ENCODE measurements around the gene CREG2. TPM values are rescaled to one million over a fixed set of nuclear protein-coding genes. Genes with fewer than 3 reads are reported as not detected.

The CREG2 gene
- total RNA-seq, 1 experiment from 2014 or later = 12.3 TPM

DNA sequence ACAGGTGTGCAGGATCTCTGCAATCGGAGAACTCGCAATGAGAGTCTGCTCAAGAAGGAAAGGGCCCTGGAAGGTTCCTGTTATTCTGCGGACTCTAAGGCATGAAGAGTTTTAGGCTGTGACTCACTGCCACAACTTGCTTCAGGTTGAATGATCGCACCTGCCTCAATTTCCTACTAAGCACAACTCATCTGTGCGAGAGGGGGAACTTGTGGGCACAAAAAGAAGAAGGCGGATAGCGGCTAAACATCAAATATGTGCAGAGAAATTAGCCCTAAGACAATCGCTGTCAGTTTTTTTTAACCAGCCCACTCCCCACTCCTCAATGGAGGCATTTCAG lies 14.0 kb upstream of the CREG2 start:
- BruUV-seq (replicated peaks) = no TSS peak
- Histone ChIP-seq H3K4me3 (no peak overlapping the region), H3K9me2 (ENCODE audit: insufficient read depth) (no peaks in the 10 kb centered on the region), H3F3A (ENCODE audit: insufficient read depth, low read depth) (peaks cover 9% of the 10 kb centered on the region), H3K27ac (no peak overlapping the region), H3K27me3 (ENCODE audit: insufficient read depth, low read depth) (no peaks in the 10 kb centered on the region), H3K36me3 (ENCODE audit: low read depth) (no peaks in the 10 kb centered on the region), H3K4me2 (no peak overlapping the region), H2AFZ (no peak overlapping the region), H3K9me3 (ENCODE audit: insufficient read depth, low read depth) (no peaks in the 10 kb centered on the region), H3K4me1 (replicated peaks; ENCODE audit: insufficient read depth) (peaks cover 26% of the 10 kb centered on the region), H3K79me2 (ENCODE audit: low read depth) (no peaks in the 10 kb centered on the region), H4K20me1 (ENCODE audit: insufficient read depth) (no peaks in the 10 kb centered on the region)
- DNase-seq = no peak
- POLR2A ChIA-PET (ENCODE audit: unreplicated experiment) = interaction anchor here (0.6 kb wide), 1 partner anchor 838 kb away, joined by 5 read pairs; the partner anchor contains the start of gene PDCL3
- CTCF ChIA-PET = interaction anchor here (0.5 kb wide), 1 partner anchor 66 kb away, joined by 5 read pairs; no protein-coding TSS in a partner anchor
- no peak for TF ChIP-seq EZH2 (IDR thresholded peaks at IDR 0.05; ENCODE audit: low read depth)
- intact Hi-C loops (cut with micrococcal nuclease; ENCODE audit: unreplicated experiment) = no loop called here

GRCh38 chr2:101400506-101401325 lies 13.4 kb upstream of the CREG2 start:
- H3K36me3 ChIP-seq (ENCODE audit: low read depth) = no peaks in the 10 kb centered on the region
- TF ChIP-seq, protein P1, sequence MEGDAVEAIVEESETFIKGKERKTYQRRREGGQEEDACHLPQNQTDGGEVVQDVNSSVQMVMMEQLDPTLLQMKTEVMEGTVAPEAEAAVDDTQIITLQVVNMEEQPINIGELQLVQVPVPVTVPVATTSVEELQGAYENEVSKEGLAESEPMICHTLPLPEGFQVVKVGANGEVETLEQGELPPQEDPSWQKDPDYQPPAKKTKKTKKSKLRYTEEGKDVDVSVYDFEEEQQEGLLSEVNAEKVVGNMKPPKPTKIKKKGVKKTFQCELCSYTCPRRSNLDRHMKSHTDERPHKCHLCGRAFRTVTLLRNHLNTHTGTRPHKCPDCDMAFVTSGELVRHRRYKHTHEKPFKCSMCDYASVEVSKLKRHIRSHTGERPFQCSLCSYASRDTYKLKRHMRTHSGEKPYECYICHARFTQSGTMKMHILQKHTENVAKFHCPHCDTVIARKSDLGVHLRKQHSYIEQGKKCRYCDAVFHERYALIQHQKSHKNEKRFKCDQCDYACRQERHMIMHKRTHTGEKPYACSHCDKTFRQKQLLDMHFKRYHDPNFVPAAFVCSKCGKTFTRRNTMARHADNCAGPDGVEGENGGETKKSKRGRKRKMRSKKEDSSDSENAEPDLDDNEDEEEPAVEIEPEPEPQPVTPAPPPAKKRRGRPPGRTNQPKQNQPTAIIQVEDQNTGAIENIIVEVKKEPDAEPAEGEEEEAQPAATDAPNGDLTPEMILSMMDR (conservative IDR thresholded peaks at IDR 0.05) = no peak
- no peak for TF ChIP-seq EZH2 (IDR thresholded peaks at IDR 0.05; ENCODE audit: low read depth)
- CTCF ChIA-PET = interaction anchor here (0.5 to 0.7 kb wide), 2 partner anchors 8 to 66 kb away, joined by 3 to 5 read pairs; no protein-coding TSS in a partner anchor

GRCh38 chr2:101400048-101400447 lies 12.7 kb upstream of the CREG2 start:
- no peaks in the 10 kb centered on the region for H3K9me2 ChIP-seq (ENCODE audit: insufficient read depth)
- peaks cover 38% of the 10 kb centered on the region for H3K4me1 ChIP-seq (replicated peaks; ENCODE audit: insufficient read depth)
- no peaks in the 10 kb centered on the region for H3K79me2 ChIP-seq (ENCODE audit: low read depth)
- H2AFZ ChIP-seq = no peak overlapping the region
- peaks cover 19% of the 10 kb centered on the region for H3F3A ChIP-seq (ENCODE audit: insufficient read depth, low read depth)
- intact Hi-C loops (cut with micrococcal nuclease; ENCODE audit: unreplicated experiment) = no loop called here
- CTCF ChIA-PET = interaction anchor here (0.9 kb wide), 1 partner anchor 58 kb away, joined by 5 read pairs; no protein-coding TSS in a partner anchor
- POLR2A ChIA-PET (ENCODE audit: unreplicated experiment) = interaction anchor here (0.5 to 0.7 kb wide), 3 partner anchors 11 to 517 kb away, joined by 3 to 11 read pairs (median 6); no protein-coding TSS in a partner anchor
- no peak overlapping the region for H3K4me3 ChIP-seq
- H3K4me2 ChIP-seq = no peak overlapping the region
- no peaks in the 10 kb centered on the region for H3K36me3 ChIP-seq (ENCODE audit: low read depth)
- H3K9me3 ChIP-seq (ENCODE audit: insufficient read depth, low read depth) = no peaks in the 10 kb centered on the region
- H4K20me1 ChIP-seq (ENCODE audit: insufficient read depth) = no peaks in the 10 kb centered on the region
- peak overlapping the region; percentile 9; the same call in 1 of the 2 replicates for H3K27ac ChIP-seq
- TF ChIP-seq, protein P1 (conservative IDR thresholded peaks at IDR 0.05) = no peak
- TF ChIP-seq EZH2 (IDR thresholded peaks at IDR 0.05; ENCODE audit: low read depth) = no peak
- peak; percentile 39 to 84 for DNase-seq
- no TSS peak for BruUV-seq (replicated peaks)
- H3K27me3 ChIP-seq (ENCODE audit: insufficient read depth, low read depth) = no peaks in the 10 kb centered on the region

More at GRCh38 chr2:101400506-101401325, 13.4 kb upstream of the CREG2 start:
- POLR2A ChIA-PET (ENCODE audit: unreplicated experiment) = interaction anchor here (0.6 to 0.7 kb wide), 2 partner anchors 10 to 427 kb away, joined by 6 to 11 read pairs; no protein-coding TSS in a partner anchor
- no peaks in the 10 kb centered on the region for H4K20me1 ChIP-seq (ENCODE audit: insufficient read depth)
- no peak overlapping the region for H2AFZ ChIP-seq
- intact Hi-C loops (cut with micrococcal nuclease; ENCODE audit: unreplicated experiment) = no loop called here
- no peaks in the 10 kb centered on the region for H3K79me2 ChIP-seq (ENCODE audit: low read depth)
- H3K9me3 ChIP-seq (ENCODE audit: insufficient read depth, low read depth) = no peaks in the 10 kb centered on the region
- H3F3A ChIP-seq (ENCODE audit: insufficient read depth, low read depth) = peaks cover 15% of the 10 kb centered on the region
- H3K27ac ChIP-seq = no peak overlapping the region
- DNase-seq = no peak
- H3K4me2 ChIP-seq = no peak overlapping the region
- peaks cover 32% of the 10 kb centered on the region for H3K4me1 ChIP-seq (replicated peaks; ENCODE audit: insufficient read depth)
- H3K4me3 ChIP-seq = no peak overlapping the region
- H3K27me3 ChIP-seq (ENCODE audit: insufficient read depth, low read depth) = no peaks in the 10 kb centered on the region
- no TSS peak for BruUV-seq (replicated peaks)
- H3K9me2 ChIP-seq (ENCODE audit: insufficient read depth) = no peaks in the 10 kb centered on the region
